ENCODE data around the gene NCK1.

NCK1 gene

GRCh38 chr3:136861890-136862616, at the start of gene NCK1:
Gene NCK1, plus strand, starts transcription at chr3:136862208. Its CDS starts 65,794 bp downstream, at chr3:136928002.
- Histone ChIP-seq H3K27me3 (ENCODE audit: low read length) (no peaks in the 10 kb centered on the region), H4K20me1 (ENCODE audit: low read depth, low read length) (0 out of 2 replicates have a peak, but pooled peaks cover 7% of the 10 kb centered on the region), H3K9me2 (replicated peaks; ENCODE audit: insufficient read depth, low read length) (no peaks in the 10 kb centered on the region), H3K9ac (ENCODE audit: low read length) (peak within 1 kb of the TSS; percentile 93), H3K4me2 (ENCODE audit: low read depth, low read length, poor library complexity, severe bottlenecking) (peak within 1 kb of the TSS; percentile 99), H3K36me3 (ENCODE audit: low read length) (peaks cover 12% of the 10 kb centered on the region), H3K4me3 (ENCODE audit: insufficient read depth, low read length, poor library complexity, severe bottlenecking) (peak within 1 kb of the TSS; percentile 92), H3K79me2 (ENCODE audit: insufficient read depth, low read length) (peaks cover 92% of the 10 kb centered on the region), H3F3A (ENCODE audit: insufficient read depth) (peaks cover 7% of the 10 kb centered on the region), H2AFZ (ENCODE audit: low read depth, low read length, severe bottlenecking) (peak within 1 kb of the TSS; percentile 95), H3K9me3 (ENCODE audit: insufficient read depth, low read length) (no peaks in the 10 kb centered on the region), H3K27ac (ENCODE audit: low read depth, low read length) (peak within 1 kb of the TSS; percentile 93)
- no peak for TF ChIP-seq EZH2phosphoT487 (conservative IDR thresholded peaks at IDR 0.05; ENCODE audit: low read length)
- TF ChIP-seq, protein P1, sequence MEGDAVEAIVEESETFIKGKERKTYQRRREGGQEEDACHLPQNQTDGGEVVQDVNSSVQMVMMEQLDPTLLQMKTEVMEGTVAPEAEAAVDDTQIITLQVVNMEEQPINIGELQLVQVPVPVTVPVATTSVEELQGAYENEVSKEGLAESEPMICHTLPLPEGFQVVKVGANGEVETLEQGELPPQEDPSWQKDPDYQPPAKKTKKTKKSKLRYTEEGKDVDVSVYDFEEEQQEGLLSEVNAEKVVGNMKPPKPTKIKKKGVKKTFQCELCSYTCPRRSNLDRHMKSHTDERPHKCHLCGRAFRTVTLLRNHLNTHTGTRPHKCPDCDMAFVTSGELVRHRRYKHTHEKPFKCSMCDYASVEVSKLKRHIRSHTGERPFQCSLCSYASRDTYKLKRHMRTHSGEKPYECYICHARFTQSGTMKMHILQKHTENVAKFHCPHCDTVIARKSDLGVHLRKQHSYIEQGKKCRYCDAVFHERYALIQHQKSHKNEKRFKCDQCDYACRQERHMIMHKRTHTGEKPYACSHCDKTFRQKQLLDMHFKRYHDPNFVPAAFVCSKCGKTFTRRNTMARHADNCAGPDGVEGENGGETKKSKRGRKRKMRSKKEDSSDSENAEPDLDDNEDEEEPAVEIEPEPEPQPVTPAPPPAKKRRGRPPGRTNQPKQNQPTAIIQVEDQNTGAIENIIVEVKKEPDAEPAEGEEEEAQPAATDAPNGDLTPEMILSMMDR (IDR thresholded peaks at IDR 0.05; ENCODE audit: insufficient read depth, low read length, poor library complexity, severe bottlenecking) = peak; percentile 11

DNA sequence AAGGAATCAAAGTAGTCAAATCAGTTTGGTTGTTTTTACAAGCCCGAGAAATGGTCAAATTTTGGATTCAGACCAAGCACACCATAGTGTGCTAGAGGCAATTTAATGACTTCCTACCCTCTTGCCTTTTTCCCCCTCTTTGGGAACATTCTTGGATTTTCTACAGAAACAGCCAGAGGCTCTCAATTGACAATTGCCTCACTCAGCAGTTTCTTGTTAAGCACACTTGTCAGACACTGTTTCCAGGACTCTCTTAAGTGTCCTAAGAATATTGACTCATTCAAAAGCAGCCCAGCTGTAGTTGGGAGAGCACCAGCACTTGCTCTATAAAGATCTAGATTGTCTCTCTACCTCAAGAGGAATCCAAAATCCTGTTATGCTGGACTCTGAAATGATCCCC, 44.6 kb upstream of the NCK1 start:
- Histone ChIP-seq H3K27me3 (ENCODE audit: low read length) (no peaks in the 10 kb centered on the region), H3K9me2 (replicated peaks; ENCODE audit: insufficient read depth, low read length) (no peaks in the 10 kb centered on the region), H3K27ac (ENCODE audit: low read depth, low read length) (no peak overlapping the region), H3K9me3 (ENCODE audit: insufficient read depth, low read length) (no peaks in the 10 kb centered on the region), H3K79me2 (ENCODE audit: insufficient read depth, low read length) (no peaks in the 10 kb centered on the region), H3K4me3 (ENCODE audit: insufficient read depth, low read length, poor library complexity, severe bottlenecking) (no peak overlapping the region), H3F3A (ENCODE audit: insufficient read depth) (no peaks in the 10 kb centered on the region), H3K9ac (ENCODE audit: low read length) (no peak overlapping the region), H3K4me2 (ENCODE audit: low read depth, low read length, poor library complexity, severe bottlenecking) (no peak overlapping the region), H3K36me3 (ENCODE audit: low read length) (no peaks in the 10 kb centered on the region), H2AFZ (ENCODE audit: low read depth, low read length, severe bottlenecking) (no peak overlapping the region), H4K20me1 (ENCODE audit: low read depth, low read length) (no peaks in the 10 kb centered on the region)
- TF ChIP-seq EZH2phosphoT487 (conservative IDR thresholded peaks at IDR 0.05; ENCODE audit: low read length) = no peak
- TF ChIP-seq, protein P1 (IDR thresholded peaks at IDR 0.05; ENCODE audit: insufficient read depth, low read length, poor library complexity, severe bottlenecking) = no peak

- Histone ChIP-seq H3K9ac (ENCODE audit: low read length) (no peak overlapping the region), H3K79me2 (ENCODE audit: insufficient read depth, low read length) (no peaks in the 10 kb centered on the region), H2AFZ (ENCODE audit: low read depth, low read length, severe bottlenecking) (peak overlapping the region; percentile 39), H3K27me3 (ENCODE audit: low read length) (no peaks in the 10 kb centered on the region), H4K20me1 (ENCODE audit: low read depth, low read length) (no peaks in the 10 kb centered on the region), H3K9me3 (ENCODE audit: insufficient read depth, low read length) (no peaks in the 10 kb centered on the region), H3K9me2 (replicated peaks; ENCODE audit: insufficient read depth, low read length) (no peaks in the 10 kb centered on the region), H3K27ac (ENCODE audit: low read depth, low read length) (no peak overlapping the region), H3K36me3 (ENCODE audit: low read length) (no peaks in the 10 kb centered on the region), H3F3A (ENCODE audit: insufficient read depth) (no peaks in the 10 kb centered on the region), H3K4me2 (ENCODE audit: low read depth, low read length, poor library complexity, severe bottlenecking) (peak overlapping the region; percentile 39), H3K4me3 (ENCODE audit: insufficient read depth, low read length, poor library complexity, severe bottlenecking) (no peak overlapping the region)
- TF ChIP-seq EZH2phosphoT487 (conservative IDR thresholded peaks at IDR 0.05; ENCODE audit: low read length) = no peak
- TF ChIP-seq, protein P1 (IDR thresholded peaks at IDR 0.05; ENCODE audit: insufficient read depth, low read length, poor library complexity, severe bottlenecking) = no peak
Observed at GRCh38 chr3:136818191-136818768, 43.7 kb upstream of the NCK1 start.
